Kidney (tissue), 14 donors: ENCODE results near the gene RNASEH2B. TPM values are rescaled to one million over a fixed set of nuclear protein-coding genes. Genes with fewer than 3 reads are reported as not detected.

Experiments used
- DNase-seq, 5 donors: peaks; one replicate each; pipeline ENCODE4 v3.0.0-alpha.2; 2013 to 2020
- FAIRE-seq: peaks from 2 replicates; lab custom pipeline; 2012; peaks lifted over from hg19 to GRCh38; lab: Jason Lieb, UNC
- H3K27ac ChIP-seq, 2 donors: one replicate each; pipeline ENCODE4 v1.7.0; 2013; ENCODE audit warnings: low read depth in 2 of 2, low read length in 2 of 2, inconsistent platforms in 1 of 2
- H3K27me3 ChIP-seq: one replicate; pipeline ENCODE4 v1.7.1; 2013; ENCODE audit warnings: low read length, inconsistent platforms; ENCODE audit not compliant: control insufficient read depth, insufficient read depth
- H3K36me3 ChIP-seq, 3 donors: one replicate each; pipeline versions ENCODE4 v1.7.0 to v1.7.1; 2013; ENCODE audit warnings: low read length in 3 of 3, control low read depth in 1 of 3, inconsistent platforms in 1 of 3; ENCODE audit not compliant: insufficient read depth in 3 of 3, control insufficient read depth in 2 of 3
- H3K4me1 ChIP-seq, 3 donors: one replicate each; pipeline versions ENCODE4 v1.7.0 to v1.7.1; 2013; ENCODE audit warnings: low read length in 3 of 3, inconsistent platforms in 1 of 3, low read depth in 1 of 3; ENCODE audit not compliant: control insufficient read depth in 2 of 3, insufficient read depth in 2 of 3
- H3K4me3 ChIP-seq, 3 donors: one replicate each; pipeline versions ENCODE4 v1.7.0 to v1.8.1; 2013; ENCODE audit warnings: low read length in 3 of 3, control low read depth in 1 of 3, inconsistent platforms in 1 of 3
- H3K9ac ChIP-seq, 3 donors: one replicate each; pipeline versions ENCODE4 v1.7.0 to v1.7.1; 2013; ENCODE audit warnings: low read length in 3 of 3, control low read depth in 1 of 3, inconsistent platforms in 1 of 3
- H3K9me3 ChIP-seq, 3 donors: one replicate each; pipeline versions ENCODE4 v1.7.0 to v1.7.1; 2013; ENCODE audit warnings: low read length in 3 of 3, control low read depth in 1 of 3, inconsistent platforms in 1 of 3; ENCODE audit not compliant: control insufficient read depth in 2 of 3, insufficient read depth in 1 of 3
- intact Hi-C: fragments of 100-400 bp; cut with DNase I; formaldehyde crosslinking; loops from one replicate; pipeline ENCODE4 v1.11.1; 2022
- polyA plus RNA-seq: library from polyadenylated mRNA; stranded (reverse); fragments of 350-450 nt; fragmentation: Illumina TruSeq; extraction: RNeasy Lipid Tissue Mini Kit (QIAGEN cat#74804); gene quantifications from one replicate; pipeline ENCODE4 v1.2.3, GENCODE V29; 2014; ENCODE audit warnings: low read depth, low replicate concordance; ENCODE audit not compliant: insufficient read depth
- total RNA-seq: library from RNA; stranded (reverse); fragmentation: NEBNext Ultra II Directional; extraction: Animal tissue kit (Norgen Biotek cat#: 25700); gene quantifications from one replicate; pipeline ENCODE4 v1.2.1, GENCODE V29; 2021
- TF ChIP-seq, protein P1 (sequence below): IDR thresholded peaks from 3 replicates; pipeline ENCODE4 v1.5.1; 2012; ENCODE audit warnings: mild to moderate bottlenecking, moderate library complexity, borderline replicate concordance; ENCODE audit not compliant: insufficient read depth; ENCODE audit errors: extremely low read depth
- donor health status: control.
- donor health status: control.
- donor health status: control.
- donor health status: control.
- donor health status: control.
- donor health status: DM: yes; HTN: yes; CAD: no.
- donor health status: Normal renal cell carcinoma (clear cell type).

Gene RNASEH2B
- total and polyA plus RNA-seq, 2 donors from 2014 or later: 32.5 to 37.7 TPM

DNA sequence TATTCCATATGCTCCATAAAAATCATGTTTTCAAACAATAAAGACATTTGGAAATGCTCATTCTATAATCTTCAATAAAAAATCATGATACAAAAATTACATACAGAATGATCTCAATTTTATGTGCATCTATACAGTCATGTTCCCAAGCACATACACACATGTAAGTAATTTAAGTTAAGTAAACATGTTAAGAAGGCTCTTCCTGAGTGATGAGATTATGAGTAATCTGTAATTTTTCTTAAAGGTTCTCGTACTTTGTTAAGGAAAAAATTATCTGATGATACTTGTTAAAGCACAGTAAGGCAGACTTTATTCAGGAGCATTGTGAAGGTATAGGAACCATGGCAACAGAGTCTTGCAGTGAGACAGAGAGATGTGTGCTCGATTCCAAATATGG lies 36.1 kb upstream of the RNASEH2B start:
- no peaks in the 10 kb centered on the region for H3K27me3 ChIP-seq
- no peak for DNase-seq
- H3K36me3 ChIP-seq: no peaks in the 10 kb centered on the region
- no peak for FAIRE-seq
- intact Hi-C loops: no loop called here
- H3K9ac ChIP-seq: no peak overlapping the region
- no peaks in the 10 kb centered on the region for H3K4me1 ChIP-seq
- TF ChIP-seq, protein P1, sequence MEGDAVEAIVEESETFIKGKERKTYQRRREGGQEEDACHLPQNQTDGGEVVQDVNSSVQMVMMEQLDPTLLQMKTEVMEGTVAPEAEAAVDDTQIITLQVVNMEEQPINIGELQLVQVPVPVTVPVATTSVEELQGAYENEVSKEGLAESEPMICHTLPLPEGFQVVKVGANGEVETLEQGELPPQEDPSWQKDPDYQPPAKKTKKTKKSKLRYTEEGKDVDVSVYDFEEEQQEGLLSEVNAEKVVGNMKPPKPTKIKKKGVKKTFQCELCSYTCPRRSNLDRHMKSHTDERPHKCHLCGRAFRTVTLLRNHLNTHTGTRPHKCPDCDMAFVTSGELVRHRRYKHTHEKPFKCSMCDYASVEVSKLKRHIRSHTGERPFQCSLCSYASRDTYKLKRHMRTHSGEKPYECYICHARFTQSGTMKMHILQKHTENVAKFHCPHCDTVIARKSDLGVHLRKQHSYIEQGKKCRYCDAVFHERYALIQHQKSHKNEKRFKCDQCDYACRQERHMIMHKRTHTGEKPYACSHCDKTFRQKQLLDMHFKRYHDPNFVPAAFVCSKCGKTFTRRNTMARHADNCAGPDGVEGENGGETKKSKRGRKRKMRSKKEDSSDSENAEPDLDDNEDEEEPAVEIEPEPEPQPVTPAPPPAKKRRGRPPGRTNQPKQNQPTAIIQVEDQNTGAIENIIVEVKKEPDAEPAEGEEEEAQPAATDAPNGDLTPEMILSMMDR: no peak
- H3K9me3 ChIP-seq: no peaks in the 10 kb centered on the region
- no peak overlapping the region for H3K27ac ChIP-seq
- no peak overlapping the region for H3K4me3 ChIP-seq

DNA sequence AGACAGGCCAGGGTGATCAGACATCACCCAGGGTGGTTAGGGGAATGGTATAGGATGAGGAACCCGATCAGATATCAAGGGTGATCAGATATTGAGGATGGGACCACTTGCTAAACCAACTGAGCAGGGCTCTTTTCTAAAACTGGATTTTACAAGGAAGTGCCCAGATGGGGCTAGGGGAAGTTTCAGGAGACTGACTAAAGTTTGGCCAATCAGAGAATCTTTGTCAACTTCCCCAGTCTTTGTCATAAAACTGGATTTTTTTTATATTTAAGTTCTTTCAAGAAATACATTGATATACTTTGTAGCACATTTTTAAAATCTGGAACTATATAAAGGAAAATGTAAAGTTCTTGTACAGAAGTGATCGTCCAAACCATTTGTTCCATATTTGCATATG lies 35.6 kb upstream of the RNASEH2B start:
- H3K36me3 ChIP-seq: no peaks in the 10 kb centered on the region
- DNase-seq (no peak), FAIRE-seq (no peak)
- no peak overlapping the region for H3K9ac ChIP-seq
- intact Hi-C loops: no loop called here
- no peak overlapping the region for H3K27ac ChIP-seq
- H3K4me3 ChIP-seq: no peak overlapping the region
- no peaks in the 10 kb centered on the region for H3K9me3 ChIP-seq
- no peaks in the 10 kb centered on the region for H3K27me3 ChIP-seq
- TF ChIP-seq, protein P1: no peak
- no peaks in the 10 kb centered on the region for H3K4me1 ChIP-seq

DNA sequence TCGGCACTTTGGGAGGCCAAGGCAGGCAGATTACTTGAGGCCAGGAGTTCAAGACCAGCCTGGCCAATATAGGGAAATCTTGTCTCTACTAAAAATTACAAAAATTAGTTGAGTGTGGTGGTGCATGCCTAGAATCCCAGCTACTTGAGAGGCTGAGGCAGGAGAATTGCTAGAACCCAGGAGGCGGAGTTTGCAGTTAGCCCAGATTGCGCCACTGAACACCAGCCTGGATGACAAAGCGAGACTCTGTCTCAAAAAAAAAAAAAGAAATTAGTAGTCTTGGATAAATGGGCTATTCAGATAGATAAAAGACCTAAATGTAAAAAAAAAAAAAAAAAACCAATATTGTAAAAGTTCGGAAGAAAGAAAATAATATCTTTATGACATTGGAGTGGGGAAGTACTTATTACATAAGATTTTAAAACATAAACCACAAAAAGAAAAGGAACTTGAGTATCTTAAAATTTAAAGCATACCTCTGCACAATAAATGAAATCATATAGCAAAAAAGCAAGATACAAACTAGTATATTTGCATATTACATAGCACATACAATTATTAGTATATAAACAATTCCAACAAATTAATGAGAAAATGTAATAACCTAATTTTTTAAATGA lies 26.7 kb upstream of the RNASEH2B start:
- Histone ChIP-seq H3K9me3 (no peaks in the 10 kb centered on the region), H3K4me3 (no peak overlapping the region), H3K9ac (no peak overlapping the region), H3K27me3 (no peaks in the 10 kb centered on the region), H3K4me1 (no peaks in the 10 kb centered on the region), H3K36me3 (no peaks in the 10 kb centered on the region), H3K27ac (no peak overlapping the region)
- TF ChIP-seq, protein P1: no peak
- FAIRE-seq (peak; percentile 47), DNase-seq (no peak)
- intact Hi-C loops: loop anchor here (5.0 kb wide), 1 partner anchor 221 kb away; no protein-coding TSS in a partner anchor
